HepG2 (cell line): ENCODE results near the gene KANSL3. TPM values are rescaled to one million over a fixed set of nuclear protein-coding genes. Genes with fewer than 3 reads are reported as not detected.

Source experiments
- ARNTL ChIP-seq: sonication (generic); formaldehyde crosslinking; IDR thresholded peaks from 2 replicates; pipeline ENCODE4 v1.4.0; 2020; ENCODE audit warnings: mild to moderate bottlenecking, missing genetic modification reagents
- BATF2 ChIP-seq: sonication (generic); formaldehyde crosslinking; IDR thresholded peaks from 2 replicates; pipeline ENCODE4 v1.8.0; 2022; ENCODE audit warnings: mild to moderate bottlenecking, missing genetic modification reagents, moderate library complexity
- GATA4 ChIP-seq: sonication (generic); IDR thresholded peaks from 2 replicates; pipeline ENCODE4 v1.6.1; 2016; ENCODE audit warnings: antibody characterized with exemption, low read depth, borderline replicate concordance
- HNF1A ChIP-seq, 2 experiments: sonication (generic) in 1 of 2; formaldehyde crosslinking in 1 of 2; IDR thresholded peaks; 2 replicates each; pipeline versions ENCODE4 v1.4.0 to v1.6.1; 2016 to 2020; ENCODE audit warnings: borderline replicate concordance in 1 of 2, low read depth in 1 of 2, mild to moderate bottlenecking in 1 of 2, missing genetic modification reagents in 1 of 2
- IKZF4 ChIP-seq: sonication (generic); formaldehyde crosslinking; IDR thresholded peaks from 2 replicates; pipeline ENCODE4 v1.5.1; 2020; ENCODE audit warnings: borderline replicate concordance, mild to moderate bottlenecking, low read depth, missing genetic modification reagents; ENCODE audit errors: not compliant biosample characterization
- NFE2L2 ChIP-seq: fragments of 150-350 bp; IDR thresholded peaks from 2 replicates; pipeline ENCODE4 v1.6.1; 2014; ENCODE audit warnings: low read length
- NFYC ChIP-seq: IDR thresholded peaks from 2 replicates; pipeline ENCODE4 v1.6.1; 2016; ENCODE audit warnings: missing genetic modification reagents, missing compliant biosample characterization
- SATB2 ChIP-seq: sonication (generic); formaldehyde crosslinking; IDR thresholded peaks from 2 replicates; pipeline ENCODE4 v1.5.0; 2020; ENCODE audit warnings: missing genetic modification reagents
- TBP ChIP-seq: sonication (generic); formaldehyde crosslinking; IDR thresholded peaks from 2 replicates; pipeline ENCODE4 v1.5.0; 2020; ENCODE audit warnings: missing genetic modification reagents
- THAP8 ChIP-seq: sonication (generic); formaldehyde crosslinking; IDR thresholded peaks from 2 replicates; pipeline ENCODE4 v1.5.1; 2020; ENCODE audit warnings: missing genetic modification reagents, mild to moderate bottlenecking, borderline replicate concordance
- YEATS2 ChIP-seq: sonication (generic); formaldehyde crosslinking; IDR thresholded peaks from 2 replicates; pipeline ENCODE4 v1.4.0; 2020; ENCODE audit warnings: missing genetic modification reagents, borderline replicate concordance
- ZBTB39 ChIP-seq: sonication (generic); formaldehyde crosslinking; IDR thresholded peaks from 2 replicates; pipeline ENCODE4 v1.5.0; 2020; ENCODE audit warnings: missing genetic modification reagents
- ZNF124 ChIP-seq: sonication (generic); formaldehyde crosslinking; IDR thresholded peaks from 2 replicates; pipeline ENCODE4 v1.4.0; 2020; ENCODE audit warnings: missing genetic modification reagents
- ZNF251 ChIP-seq: sonication (generic); formaldehyde crosslinking; IDR thresholded peaks from 2 replicates; pipeline ENCODE4 v1.9.0; 2021; ENCODE audit warnings: mild to moderate bottlenecking, missing genetic modification reagents
- ZNF256 ChIP-seq: sonication (generic); formaldehyde crosslinking; conservative IDR thresholded peaks from 2 replicates; pipeline ENCODE4 v1.4.0; 2020; ENCODE audit warnings: missing genetic modification reagents
- ZNF30 ChIP-seq: sonication (generic); formaldehyde crosslinking; IDR thresholded peaks from 2 replicates; pipeline ENCODE4 v1.5.0; 2020; ENCODE audit warnings: mild to moderate bottlenecking, missing genetic modification reagents
- ZNF432 ChIP-seq: sonication (generic); formaldehyde crosslinking; IDR thresholded peaks from 2 replicates; pipeline ENCODE4 v1.5.0; 2020; ENCODE audit warnings: missing genetic modification reagents, mild to moderate bottlenecking, borderline replicate concordance
- ZNF451 ChIP-seq: sonication (generic); formaldehyde crosslinking; IDR thresholded peaks from 2 replicates; pipeline ENCODE4 v1.5.0; 2020; ENCODE audit warnings: mild to moderate bottlenecking, missing genetic modification reagents
- ZNF747 ChIP-seq: sonication (generic); formaldehyde crosslinking; IDR thresholded peaks from 2 replicates; pipeline ENCODE4 v1.8.1; 2023; ENCODE audit warnings: missing genetic modification reagents, mild to moderate bottlenecking, borderline replicate concordance
- ZNF782 ChIP-seq: sonication (generic); formaldehyde crosslinking; IDR thresholded peaks from 2 replicates; pipeline ENCODE4 v1.4.0; 2020; ENCODE audit warnings: missing genetic modification reagents, mild to moderate bottlenecking, borderline replicate concordance
- ZSCAN25 ChIP-seq: sonication (generic); formaldehyde crosslinking; IDR thresholded peaks from 2 replicates; pipeline ENCODE4 v1.8.0; 2022; ENCODE audit warnings: mild to moderate bottlenecking, missing genetic modification reagents
- ZSCAN29 ChIP-seq: sonication (generic); formaldehyde crosslinking; conservative IDR thresholded peaks from 2 replicates; pipeline ENCODE4 v1.4.0; 2020; ENCODE audit warnings: mild to moderate bottlenecking, missing genetic modification reagents
- polyA plus RNA-seq, 8 experiments: library from polyadenylated mRNA; depleted of rRNA in 3 of 8; stranded (reverse) in 7 of 8; unstranded in 1 of 8; fragments of >200 nt; fragmentation: Illumina TruSeq in 4 of 8; extraction: Trizol in 4 of 8; gene quantifications; 2 replicates each; pipeline versions ENCODE4 v1.2.1 to v1.2.3, GENCODE V29; 2011 to 2016; ENCODE audit warnings: low read depth in 4 of 8, missing spikeins in 1 of 8, mixed read lengths in 1 of 8; ENCODE audit not compliant: insufficient read depth in 1 of 8
- total RNA-seq, 5 experiments: library from RNA; depleted of rRNA; stranded (reverse); fragments of >200 nt; fragmentation: Illumina TruSeq; extraction: Trizol; gene quantifications; 2 replicates each; pipeline ENCODE4 v1.2.3, GENCODE V29; 2016; ENCODE audit warnings: low read depth in 1 of 5

The KANSL3 gene
- total and polyA plus RNA-seq, 2 of the 13 experiments (the other 11 are each of a cell fraction or from before 2014, with no cell fraction given): 20.8 to 37.3 TPM

- TF ChIP-seq ZNF432 (no peak), GATA4 (peak; percentile 68; the same call in 1 of the 2 replicates), NFYC (peak; percentile 50; the same call in 1 of the 2 replicates), ZSCAN29 (CRISPR knock-in tag) (peak; percentile 56; the same call in 1 of the 2 replicates), ZBTB39 (CRISPR knock-in tag) (peak; percentile 84; the same call in 1 of the 2 replicates), ZNF782 (CRISPR knock-in tag) (no peak), ZNF124 (CRISPR knock-in tag) (peak; percentile 92), HNF1A (IDR thresholded peaks at IDR 0.05; ENCODE audit: low read depth) (no peak), HNF1A (CRISPR knock-in tag; IDR thresholded peaks at IDR 0.05; ENCODE audit: borderline replicate concordance) (0 out of 2 replicates have a peak, but pooled peaks have one; percentile 68), SATB2 (CRISPR knock-in tag) (no peak), YEATS2 (CRISPR knock-in tag) (peak; percentile 88), ZNF251 (CRISPR knock-in tag) (no peak), TBP (CRISPR knock-in tag) (no peak), ZNF30 (no peak), THAP8 (no peak), ZSCAN25 (CRISPR knock-in tag) (peak; percentile 91), ZNF747 (CRISPR knock-in tag) (peak; percentile 81; the same call in 1 of the 2 replicates), BATF2 (CRISPR knock-in tag) (peak; percentile 94), ZNF256 (CRISPR knock-in tag) (no peak; the same call in 1 of the 2 replicates), NFE2L2 (no peak), ZNF451 (CRISPR knock-in tag) (peak; percentile 99), ARNTL (peak; percentile 100), IKZF4 (CRISPR knock-in tag) (peak; percentile 96)
These were observed 87.9 kb downstream of the KANSL3 start (continued) for GRCh38 chr2:96549967-96550786.
